Hematopoietic multipotent progenitor cell (in vitro differentiated cells): Measurements from ENCODE around the gene TRIM4. TPM values are rescaled to one million over a fixed set of nuclear protein-coding genes. Genes with fewer than 3 reads are reported as not detected.
"Not testable (repeated sequence)": the region's sequence is repeated elsewhere in the genome, so short reads cannot be mapped to it uniquely, and the experiment has no call there.

Experiments
- DNase-seq, 3 donors: peaks; one replicate each; pipeline ENCODE4 v3.0.0-alpha.2; 2011 to 2015; ENCODE audit warnings: low read depth in 2 of 3, low spot score in 2 of 3
- total RNA-seq: library from RNA; depleted of rRNA; stranded (reverse); fragments of >200 nt; gene quantifications from one replicate; pipeline ENCODE4 v1.2.3, GENCODE V29; 2012

The TRIM4 gene
- total RNA-seq, 1 donor = 24.8 TPM

GRCh38 chr7:99920149-99920548 lies 819 bp upstream of the TRIM4 start:
- DNase-seq = peak in 1 of 3 donors; percentile 36

- no peak for DNase-seq
These were observed 433 bp upstream of the TRIM4 start for GRCh38 chr7:99919814-99920112.

- no peak for DNase-seq
These were observed 8.4 kb downstream of the TRIM4 start for GRCh38 chr7:99910976-99911375.

GRCh38 chr7:99901581-99901980 lies 17.7 kb downstream of the TRIM4 start:
- DNase-seq = no peak

- no peak for DNase-seq
These were observed 19.4 kb downstream of the TRIM4 start for GRCh38 chr7:99899830-99900519.

GRCh38 chr7:99898836-99899235 lies 20.5 kb downstream of the TRIM4 start:
- no peak for DNase-seq

- no peak for DNase-seq
These were observed 21.3 kb downstream of the TRIM4 start for GRCh38 chr7:99898023-99898357.

GRCh38 chr7:99897322-99898022 lies 21.9 kb downstream of the TRIM4 start:
- no peak for DNase-seq

GRCh38 chr7:99894738-99895137 lies 24.6 kb downstream of the TRIM4 start:
- no peak for DNase-seq

- DNase-seq = no peak
These were observed 26.1 kb downstream of the TRIM4 start for GRCh38 chr7:99893280-99893679.

- DNase-seq = not testable (repeated sequence)
These were observed 29.0 kb downstream of the TRIM4 start for GRCh38 chr7:99890348-99890747.

- DNase-seq = not testable (repeated sequence)
These were observed 31.0 kb downstream of the TRIM4 start for GRCh38 chr7:99888366-99888765.

GRCh38 chr7:99881370-99881769 lies 38.0 kb downstream of the TRIM4 start:
- DNase-seq = no peak

GRCh38 chr7:99876933-99877332 lies 42.4 kb downstream of the TRIM4 start, which contains the start of gene OR2AE1:
Gene OR2AE1, minus strand, starts transcription at chr7:99877033. Its CDS starts 0 bp downstream, at chr7:99877033.
- DNase-seq = no peak

GRCh38 chr7:99876491-99876890 lies 42.8 kb downstream of the TRIM4 start:
- peak in 1 of 3 donors; percentile 24 for DNase-seq

GRCh38 chr7:99868246-99868645 lies 51.1 kb downstream of the TRIM4 start:
- DNase-seq = no peak

- DNase-seq = not testable (repeated sequence)
These were observed 51.9 kb downstream of the TRIM4 start for GRCh38 chr7:99867477-99867876.

GRCh38 chr7:99863847-99864440 lies 55.4 kb downstream of the TRIM4 start:
- DNase-seq = peak in 1 of 3 donors; percentile 3

GRCh38 chr7:99860281-99861127 lies 58.8 kb downstream of the TRIM4 start:
- no peak for DNase-seq

- DNase-seq = no peak
These were observed 64.1 kb downstream of the TRIM4 start for GRCh38 chr7:99855236-99855635.
